A549 treated with AZD9567 at 1 μM for 4 hours (cell line): ENCODE results near the gene MAP3K19. TPM values are rescaled to one million over a fixed set of nuclear protein-coding genes. Genes with fewer than 3 reads are reported as not detected.

ENCODE experiments used
- total RNA-seq: library from RNA; stranded (reverse); fragments of 200-300 nt; extraction: Qiagen RNA extraction; gene quantifications from 5 replicates; pipeline ENCODE4 v1.2.3, GENCODE V29; 2022; ENCODE audit not compliant: insufficient read depth

MAP3K19 gene
- not detected in 5 replicates for total RNA-seq

GRCh38 chr2:135047300-135047699 is at the start of gene MAP3K19:
TSS of gene MAP3K19 (minus strand) at chr2:135047447. CDS start at chr2:135024647, 22,800 bp downstream.

GRCh38 chr2:135052042-135052876 is 5.0 kb upstream of the MAP3K19 start, which contains the start of gene RAB3GAP1:
TSS of gene RAB3GAP1 (plus strand) at chr2:135052292. CDS start at chr2:135052308, 16 bp downstream.

GRCh38 chr2:134918526-134919340 is 128.5 kb downstream of the MAP3K19 start, which contains the start of gene CCNT2:
TSS of gene CCNT2 (plus strand) at chr2:134918822. CDS start at chr2:134918855, 33 bp downstream.

Other genes starting within 250 kb of the MAP3K19 start
- gene ACMSD, start 208.8 kb downstream of the MAP3K19 start, total RNA-seq: not detected in 5 replicates
- gene CCNT2, start 128.6 kb downstream of the MAP3K19 start, total RNA-seq: 8.7 to 13.4 TPM (median 11.6 TPM) in 5 replicates
- 25.2 to 28.0 TPM (median 26.0 TPM) in 5 replicates for gene RAB3GAP1, start 4.8 kb upstream of the MAP3K19 start, total RNA-seq